NB4 (cell line): ENCODE data around the gene SPATA17.

Experiments
- CTCF ChIP-seq: IDR thresholded peaks from one replicate; pipeline ENCODE4 v1.5.1; 2012; ENCODE audit warnings: low read depth, low read length
- MYC ChIP-seq: IDR thresholded peaks from 2 replicates; pipeline ENCODE4 v1.6.1; 2011; ENCODE audit warnings: low read depth, low read length
- POLR2A ChIP-seq: IDR thresholded peaks from 2 replicates; pipeline ENCODE4 v1.6.1; 2011; ENCODE audit warnings: mild to moderate bottlenecking; ENCODE audit not compliant: insufficient read length; ENCODE audit errors: extremely low read depth
- TF ChIP-seq, protein P1 (sequence below): IDR thresholded peaks from 2 replicates; pipeline ENCODE4 v1.6.1; 2011; ENCODE audit warnings: low read depth, low read length

- TF ChIP-seq CTCF (no peak), POLR2A (no peak), MYC (no peak)
- TF ChIP-seq, protein P1, sequence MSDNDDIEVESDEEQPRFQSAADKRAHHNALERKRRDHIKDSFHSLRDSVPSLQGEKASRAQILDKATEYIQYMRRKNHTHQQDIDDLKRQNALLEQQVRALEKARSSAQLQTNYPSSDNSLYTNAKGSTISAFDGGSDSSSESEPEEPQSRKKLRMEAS, result no peak
Observed at GRCh38 chr1:217681806-217682205, 50.7 kb downstream of the SPATA17 start.
